ENCODE measurements around the gene TRIM67.

DNA sequence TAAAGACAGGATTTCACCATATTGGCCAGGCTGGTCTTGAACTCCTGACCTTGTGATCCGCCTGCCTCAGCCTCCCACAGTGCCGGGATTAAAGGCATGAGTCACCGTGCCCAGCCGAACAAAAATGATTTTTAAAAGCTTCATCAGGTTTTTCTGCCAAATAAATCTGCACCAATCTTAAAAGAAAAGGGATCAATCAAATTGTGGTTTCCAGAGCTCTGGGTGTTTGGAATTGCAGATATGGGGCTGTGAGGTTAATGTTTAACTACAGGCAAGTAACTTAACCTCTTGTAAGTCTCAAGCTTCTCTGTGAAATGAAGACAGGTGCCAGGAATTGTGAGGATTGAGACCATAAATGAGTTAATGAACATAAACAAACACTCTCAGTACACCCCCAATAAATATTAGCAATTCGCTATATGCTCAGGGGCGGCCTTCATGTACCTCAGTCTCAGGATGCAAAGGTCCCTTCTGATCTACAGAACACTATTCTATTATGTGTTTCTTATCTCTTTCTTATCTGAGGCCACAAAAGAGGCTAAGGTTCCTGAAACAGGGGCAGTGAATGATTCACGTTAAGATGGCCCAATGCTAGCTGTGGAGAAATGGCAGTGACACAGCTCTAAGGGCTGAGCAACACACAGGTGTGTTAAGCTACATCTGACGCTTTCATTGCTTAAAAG lies 72.0 kb downstream of the TRIM67 start:
- TF ChIP-seq, protein P1, sequence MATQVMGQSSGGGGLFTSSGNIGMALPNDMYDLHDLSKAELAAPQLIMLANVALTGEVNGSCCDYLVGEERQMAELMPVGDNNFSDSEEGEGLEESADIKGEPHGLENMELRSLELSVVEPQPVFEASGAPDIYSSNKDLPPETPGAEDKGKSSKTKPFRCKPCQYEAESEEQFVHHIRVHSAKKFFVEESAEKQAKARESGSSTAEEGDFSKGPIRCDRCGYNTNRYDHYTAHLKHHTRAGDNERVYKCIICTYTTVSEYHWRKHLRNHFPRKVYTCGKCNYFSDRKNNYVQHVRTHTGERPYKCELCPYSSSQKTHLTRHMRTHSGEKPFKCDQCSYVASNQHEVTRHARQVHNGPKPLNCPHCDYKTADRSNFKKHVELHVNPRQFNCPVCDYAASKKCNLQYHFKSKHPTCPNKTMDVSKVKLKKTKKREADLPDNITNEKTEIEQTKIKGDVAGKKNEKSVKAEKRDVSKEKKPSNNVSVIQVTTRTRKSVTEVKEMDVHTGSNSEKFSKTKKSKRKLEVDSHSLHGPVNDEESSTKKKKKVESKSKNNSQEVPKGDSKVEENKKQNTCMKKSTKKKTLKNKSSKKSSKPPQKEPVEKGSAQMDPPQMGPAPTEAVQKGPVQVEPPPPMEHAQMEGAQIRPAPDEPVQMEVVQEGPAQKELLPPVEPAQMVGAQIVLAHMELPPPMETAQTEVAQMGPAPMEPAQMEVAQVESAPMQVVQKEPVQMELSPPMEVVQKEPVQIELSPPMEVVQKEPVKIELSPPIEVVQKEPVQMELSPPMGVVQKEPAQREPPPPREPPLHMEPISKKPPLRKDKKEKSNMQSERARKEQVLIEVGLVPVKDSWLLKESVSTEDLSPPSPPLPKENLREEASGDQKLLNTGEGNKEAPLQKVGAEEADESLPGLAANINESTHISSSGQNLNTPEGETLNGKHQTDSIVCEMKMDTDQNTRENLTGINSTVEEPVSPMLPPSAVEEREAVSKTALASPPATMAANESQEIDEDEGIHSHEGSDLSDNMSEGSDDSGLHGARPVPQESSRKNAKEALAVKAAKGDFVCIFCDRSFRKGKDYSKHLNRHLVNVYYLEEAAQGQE (IDR thresholded peaks at IDR 0.05; ENCODE audit: insufficient read depth in 1 of 2, low read depth in 2 of 2, low read length in 2 of 2) = no peak
- TF ChIP-seq SIN3A (IDR thresholded peaks at IDR 0.05; ENCODE audit: borderline replicate concordance, insufficient read depth, low read length) = no peak
